GM19372 (cell line): ENCODE data around the gene ZDHHC17.
"Not testable (repeated sequence)": the region's sequence is repeated elsewhere in the genome, so short reads cannot be mapped to it uniquely, and the experiment has no call there.

Experiments used
- ATAC-seq: cut with Tn5 transposase; IDR thresholded peaks from one replicate; pipeline ENCODE4 v1.9.1; 2021; ENCODE audit warnings: mild to moderate bottlenecking, low read depth, moderate library complexity; ENCODE audit not compliant: unreplicated experiment

ZDHHC17 gene

GRCh38 chr12:76765598-76765997 is 1.7 kb downstream of the ZDHHC17 start:
- no peak for ATAC-seq

GRCh38 chr12:76766161-76766560 is 2.2 kb downstream of the ZDHHC17 start:
- no peak for ATAC-seq

GRCh38 chr12:76768576-76768975 is 4.7 kb downstream of the ZDHHC17 start:
- ATAC-seq: no peak

GRCh38 chr12:76777765-76778216 is 13.9 kb downstream of the ZDHHC17 start:
- peak; percentile 99 for ATAC-seq

- ATAC-seq: no peak
Observed at GRCh38 chr12:76778364-76778763, 14.4 kb downstream of the ZDHHC17 start.

- not testable (repeated sequence) for ATAC-seq
Observed at GRCh38 chr12:76779310-76779709, 15.4 kb downstream of the ZDHHC17 start.

GRCh38 chr12:76781321-76781720 is 17.4 kb downstream of the ZDHHC17 start:
- ATAC-seq: no peak

GRCh38 chr12:76782526-76782925 is 18.6 kb downstream of the ZDHHC17 start:
- no peak for ATAC-seq

- no peak for ATAC-seq
Observed at GRCh38 chr12:76784600-76785051, 20.7 kb downstream of the ZDHHC17 start.

GRCh38 chr12:76785407-76785806 is 21.5 kb downstream of the ZDHHC17 start:
- ATAC-seq: no peak

GRCh38 chr12:76786986-76787385 is 23.1 kb downstream of the ZDHHC17 start:
- ATAC-seq: no peak

- no peak for ATAC-seq
Observed at GRCh38 chr12:76787689-76788088, 23.8 kb downstream of the ZDHHC17 start.

- ATAC-seq: no peak
Observed at GRCh38 chr12:76789335-76790050, 25.6 kb downstream of the ZDHHC17 start.

- ATAC-seq: no peak
Observed at GRCh38 chr12:76790564-76791552, 26.9 kb downstream of the ZDHHC17 start.

- no peak for ATAC-seq
Observed at GRCh38 chr12:76792828-76793227, 28.9 kb downstream of the ZDHHC17 start.

- ATAC-seq: no peak
Observed at GRCh38 chr12:76798864-76799263, 34.9 kb downstream of the ZDHHC17 start.

GRCh38 chr12:76799362-76799761 is 35.4 kb downstream of the ZDHHC17 start:
- ATAC-seq: no peak

- no peak for ATAC-seq
Observed at GRCh38 chr12:76802060-76802459, 38.1 kb downstream of the ZDHHC17 start.

GRCh38 chr12:76804435-76804976 is 40.6 kb downstream of the ZDHHC17 start:
- no peak for ATAC-seq

GRCh38 chr12:76810671-76811419 is 46.9 kb downstream of the ZDHHC17 start:
- no peak for ATAC-seq
